ENCODE data around the gene ALMS1. TPM values are rescaled to one million over a fixed set of nuclear protein-coding genes. Genes with fewer than 3 reads are reported as not detected.
"Not testable (repeated sequence)": the region's sequence is repeated elsewhere in the genome, so short reads cannot be mapped to it uniquely, and the experiment has no call there.

Gene ALMS1
- total RNA-seq, 2 donors from 2014 or later: 11.7 to 16.6 TPM

DNA sequence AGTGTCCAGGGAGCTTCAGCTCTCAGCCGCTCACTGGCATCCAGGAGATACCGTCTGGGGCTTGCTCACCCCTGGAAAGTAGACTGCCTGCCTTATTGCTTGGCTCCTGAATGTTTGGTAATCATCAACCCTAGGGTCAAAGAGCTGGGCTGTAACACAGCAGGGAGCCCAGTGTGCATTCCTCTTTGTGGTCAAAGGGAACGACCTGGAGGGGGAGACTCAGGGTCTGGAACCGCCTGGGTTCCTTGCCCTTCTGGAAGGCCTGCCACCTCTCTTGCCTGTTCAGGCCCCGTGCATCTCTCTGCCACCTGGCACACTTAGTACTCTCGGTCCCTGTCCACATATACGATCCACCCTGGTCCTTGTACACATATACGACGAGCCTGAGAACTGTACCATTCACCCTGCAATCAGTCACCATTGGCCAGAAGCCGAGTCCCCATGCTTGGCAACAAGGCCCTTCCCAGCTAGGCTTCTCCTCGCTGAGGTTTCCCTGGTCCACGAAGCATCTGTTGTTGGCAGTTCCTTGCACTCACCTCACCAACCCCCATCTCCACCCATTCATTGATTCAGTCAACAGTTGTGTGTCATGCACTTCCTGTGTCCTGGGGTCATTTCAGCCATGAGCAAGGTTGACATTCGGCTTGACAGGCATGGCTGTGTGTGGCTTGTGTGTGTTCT, 256.8 kb downstream of the ALMS1 start, which contains the start of gene NAT8:
NAT8 (minus strand) TSS at position 85 of the 681 bp plus-strand sequence. CDS start 794 bp downstream, outside the sequence.
- intact Hi-C loops (cut with DNase I): no loop called here
- Histone ChIP-seq H3K27me3 (no peaks in the 10 kb centered on the region), H3K4me1 (no peaks in the 10 kb centered on the region), H3K4me3 (no peak within 1 kb of the TSS), H3K9ac (ENCODE audit: low read depth in 2 of 2, low read length in 2 of 2) (no peak within 1 kb of the TSS), H3K36me3 (no peaks in the 10 kb centered on the region), H3K9me3 (no peaks in the 10 kb centered on the region), H3K27ac (no peak within 1 kb of the TSS)
- no peak for DNase-seq
- TF ChIP-seq, protein P1, sequence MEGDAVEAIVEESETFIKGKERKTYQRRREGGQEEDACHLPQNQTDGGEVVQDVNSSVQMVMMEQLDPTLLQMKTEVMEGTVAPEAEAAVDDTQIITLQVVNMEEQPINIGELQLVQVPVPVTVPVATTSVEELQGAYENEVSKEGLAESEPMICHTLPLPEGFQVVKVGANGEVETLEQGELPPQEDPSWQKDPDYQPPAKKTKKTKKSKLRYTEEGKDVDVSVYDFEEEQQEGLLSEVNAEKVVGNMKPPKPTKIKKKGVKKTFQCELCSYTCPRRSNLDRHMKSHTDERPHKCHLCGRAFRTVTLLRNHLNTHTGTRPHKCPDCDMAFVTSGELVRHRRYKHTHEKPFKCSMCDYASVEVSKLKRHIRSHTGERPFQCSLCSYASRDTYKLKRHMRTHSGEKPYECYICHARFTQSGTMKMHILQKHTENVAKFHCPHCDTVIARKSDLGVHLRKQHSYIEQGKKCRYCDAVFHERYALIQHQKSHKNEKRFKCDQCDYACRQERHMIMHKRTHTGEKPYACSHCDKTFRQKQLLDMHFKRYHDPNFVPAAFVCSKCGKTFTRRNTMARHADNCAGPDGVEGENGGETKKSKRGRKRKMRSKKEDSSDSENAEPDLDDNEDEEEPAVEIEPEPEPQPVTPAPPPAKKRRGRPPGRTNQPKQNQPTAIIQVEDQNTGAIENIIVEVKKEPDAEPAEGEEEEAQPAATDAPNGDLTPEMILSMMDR (IDR thresholded peaks at IDR 0.05): no peak

- intact Hi-C loops (cut with DNase I): not testable (repeated sequence)
Measured at GRCh38 chr2:73647690-73648089, 262.1 kb downstream of the ALMS1 start.

GRCh38 chr2:73651591-73652230, 266.1 kb downstream of the ALMS1 start:
- no peak overlapping the region for H3K9ac ChIP-seq (ENCODE audit: low read depth in 2 of 2, low read length in 2 of 2)
- intact Hi-C loops (cut with DNase I): no loop called here
- H3K4me1 ChIP-seq: no peaks in the 10 kb centered on the region
- TF ChIP-seq, protein P1 (IDR thresholded peaks at IDR 0.05): no peak
- no peak overlapping the region for H3K27ac ChIP-seq
- no peaks in the 10 kb centered on the region for H3K9me3 ChIP-seq
- H3K36me3 ChIP-seq: no peaks in the 10 kb centered on the region
- DNase-seq: no peak
- no peaks in the 10 kb centered on the region for H3K27me3 ChIP-seq
- H3K4me3 ChIP-seq: no peak overlapping the region

More at GRCh38 chr2:73647690-73648089, 262.1 kb downstream of the ALMS1 start:
- H3K36me3 ChIP-seq; H3K4me3 ChIP-seq; H3K27ac ChIP-seq; DNase-seq; H3K9me3 ChIP-seq; H3K4me1 ChIP-seq; H3K9ac ChIP-seq (ENCODE audit: low read depth in 2 of 2, low read length in 2 of 2); H3K27me3 ChIP-seq: not testable (repeated sequence)

DNA sequence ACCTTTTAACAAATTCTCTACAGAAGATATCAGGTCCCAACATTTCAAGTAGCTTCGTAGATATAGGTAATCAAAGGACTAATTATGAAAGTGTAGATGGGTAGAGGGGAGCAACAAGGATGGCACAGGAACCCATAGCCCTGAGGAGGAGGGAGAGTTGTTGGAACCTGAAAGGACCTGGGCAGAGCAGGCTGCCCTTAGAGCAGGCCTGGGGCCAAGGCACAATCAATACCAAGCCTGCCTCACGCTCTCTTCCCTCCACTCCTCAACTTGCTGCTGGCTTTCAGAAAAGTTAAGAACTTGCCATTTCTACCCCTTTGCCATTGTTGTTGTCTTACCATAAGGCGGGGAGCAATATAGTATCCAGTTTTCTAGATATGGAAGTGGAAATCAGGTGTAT, 266.7 kb downstream of the ALMS1 start:
- Histone ChIP-seq H3K9ac (ENCODE audit: low read depth in 2 of 2, low read length in 2 of 2) (no peak overlapping the region), H3K9me3 (no peaks in the 10 kb centered on the region), H3K4me3 (no peak overlapping the region), H3K27me3 (no peaks in the 10 kb centered on the region), H3K27ac (no peak overlapping the region), H3K36me3 (no peaks in the 10 kb centered on the region), H3K4me1 (no peaks in the 10 kb centered on the region)
- TF ChIP-seq, protein P1 (IDR thresholded peaks at IDR 0.05): no peak
- intact Hi-C loops (cut with DNase I): no loop called here
- no peak for DNase-seq

DNA sequence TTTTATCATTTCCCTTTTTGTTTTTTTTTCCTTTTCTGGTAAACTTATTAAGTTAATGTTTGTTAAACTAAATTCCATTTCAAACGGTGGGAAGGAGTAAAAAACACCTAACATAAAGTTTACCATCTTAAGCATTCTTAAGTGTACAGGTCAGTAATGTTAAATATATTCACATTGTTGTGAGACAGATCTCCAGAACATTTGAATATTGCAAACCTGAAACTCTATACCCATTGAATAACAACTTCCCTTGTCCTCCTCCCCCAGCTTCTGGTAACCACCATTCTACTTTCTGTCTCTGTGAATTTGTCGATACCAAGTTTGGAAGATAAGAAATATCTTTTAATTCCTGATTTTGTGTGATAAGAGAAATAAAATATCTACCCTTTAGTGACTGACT, 268.5 kb downstream of the ALMS1 start:
- no peak for DNase-seq
- no peaks in the 10 kb centered on the region for H3K27me3 ChIP-seq
- H3K9me3 ChIP-seq: no peaks in the 10 kb centered on the region
- intact Hi-C loops (cut with DNase I): no loop called here
- H3K36me3 ChIP-seq: no peaks in the 10 kb centered on the region
- no peak overlapping the region for H3K27ac ChIP-seq
- no peaks in the 10 kb centered on the region for H3K4me1 ChIP-seq
- H3K4me3 ChIP-seq: no peak overlapping the region
- no peak overlapping the region for H3K9ac ChIP-seq (ENCODE audit: low read depth in 2 of 2, low read length in 2 of 2)
- TF ChIP-seq, protein P1 (IDR thresholded peaks at IDR 0.05): no peak

Other genes with a start within 250 kb of the ALMS1 start
- gene NOTO, start 183.3 kb upstream of the ALMS1 start, total RNA-seq: not detected
- 10 to 100 TPM in 1 of 2 donors, 1 to 10 TPM in 1; 9.4 to 18.9 TPM for gene SMYD5, start 171.6 kb upstream of the ALMS1 start, total RNA-seq
- 10 to 100 TPM; 36.2 to 47.5 TPM for gene PRADC1, start 152.6 kb upstream of the ALMS1 start, total RNA-seq
- 100 to 1,000 TPM; 147 to 353 TPM for gene CCT7, start 151.5 kb upstream of the ALMS1 start, total RNA-seq
- 1 to 10 TPM; 2.4 to 2.5 TPM for gene FBXO41, start 101.4 kb upstream of the ALMS1 start, total RNA-seq
- not detected for gene EGR4, start 92.3 kb upstream of the ALMS1 start, total RNA-seq